Measurements from ENCODE around the gene SMARCAL1.

SMARCAL1 gene

GRCh38 chr2:216392945-216393840 lies 19.1 kb upstream of the SMARCAL1 start:
- DNase-seq (ENCODE audit: low read depth in 2 of 2) = no peak

DNA sequence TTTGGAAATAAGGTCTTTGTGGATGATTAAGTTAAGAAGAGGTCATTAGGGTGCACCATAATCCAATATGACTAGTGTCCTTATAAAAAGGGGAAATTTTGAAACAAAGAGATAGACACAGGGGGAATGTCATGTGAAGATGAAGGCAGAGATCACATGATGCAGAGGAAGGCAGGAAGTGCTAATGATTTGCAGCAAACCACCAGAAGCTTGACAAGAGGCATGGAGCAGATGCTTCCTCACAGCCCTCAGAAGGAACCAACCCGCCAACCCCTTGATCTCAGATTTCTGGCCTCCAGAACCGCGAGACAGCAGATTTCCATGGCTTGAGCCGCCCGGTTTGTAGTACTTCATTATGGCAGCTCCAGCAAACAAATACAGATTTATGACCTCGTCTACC lies 17.4 kb upstream of the SMARCAL1 start:
- DNase-seq (ENCODE audit: low read depth in 2 of 2) = no peak

- no peak for DNase-seq (ENCODE audit: low read depth in 2 of 2)
Observed at GRCh38 chr2:216399621-216400020, 12.7 kb upstream of the SMARCAL1 start.

- no peak for DNase-seq (ENCODE audit: low read depth in 2 of 2)
Observed at GRCh38 chr2:216402751-216403150, 9.5 kb upstream of the SMARCAL1 start.

- peak in 1 of 2 donors; percentile 12 for DNase-seq (ENCODE audit: low read depth in 2 of 2)
Observed at GRCh38 chr2:216404010-216404618, 8.2 kb upstream of the SMARCAL1 start.

GRCh38 chr2:216405588-216405987 lies 6.7 kb upstream of the SMARCAL1 start:
- no peak for DNase-seq (ENCODE audit: low read depth in 2 of 2)

GRCh38 chr2:216406826-216407225 lies 5.5 kb upstream of the SMARCAL1 start:
- no peak for DNase-seq (ENCODE audit: low read depth in 2 of 2)

- DNase-seq (ENCODE audit: low read depth in 2 of 2) = no peak
Observed at GRCh38 chr2:216408426-216409290, 3.6 kb upstream of the SMARCAL1 start.

DNA sequence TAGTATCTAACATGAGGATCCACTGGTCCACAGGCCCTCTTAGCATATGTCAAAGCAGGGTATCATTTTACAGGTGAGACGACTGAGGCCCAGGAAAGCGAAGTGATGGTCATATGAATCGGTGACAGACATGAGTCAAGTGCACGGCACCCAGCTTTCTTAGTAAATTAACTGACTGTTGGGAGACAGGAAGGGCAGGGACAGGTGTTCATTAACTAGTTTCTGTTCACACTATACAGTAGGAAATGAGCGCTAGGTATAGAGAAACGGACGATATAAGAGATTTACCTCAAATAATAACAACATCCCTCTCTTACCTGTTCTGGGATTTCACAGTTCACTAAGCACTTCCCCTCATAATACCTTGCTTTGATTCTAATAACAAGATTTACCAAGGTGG lies 1.7 kb upstream of the SMARCAL1 start:
- DNase-seq (ENCODE audit: low read depth in 2 of 2) = no peak

DNA sequence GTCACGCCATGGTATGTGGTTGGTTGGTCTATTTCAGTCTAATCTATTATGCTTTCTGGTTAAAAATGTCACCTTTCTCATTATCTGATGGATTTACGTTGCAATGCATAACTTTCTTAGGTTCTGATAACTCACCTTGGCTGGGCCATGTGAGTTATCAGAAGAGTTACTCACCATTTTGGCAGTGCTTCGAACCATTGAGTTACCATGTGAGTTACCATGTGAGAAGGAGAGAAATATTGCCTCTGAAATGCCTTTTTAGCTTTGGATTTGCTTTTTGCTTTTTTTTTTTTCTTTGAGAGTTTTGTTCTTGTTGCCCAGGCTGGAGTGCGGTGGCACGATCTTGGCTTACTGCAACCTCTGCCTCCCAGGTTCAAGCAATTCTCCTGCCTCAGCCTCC lies 1.6 kb downstream of the SMARCAL1 start:
- DNase-seq (ENCODE audit: low read depth in 2 of 2) = no peak

GRCh38 chr2:216414772-216415319 lies 2.6 kb downstream of the SMARCAL1 start:
- no peak for DNase-seq (ENCODE audit: low read depth in 2 of 2)

- DNase-seq (ENCODE audit: low read depth in 2 of 2) = no peak
Observed at GRCh38 chr2:216415541-216415940, 3.3 kb downstream of the SMARCAL1 start.

GRCh38 chr2:216416571-216417307 lies 4.5 kb downstream of the SMARCAL1 start:
- DNase-seq (ENCODE audit: low read depth in 2 of 2) = no peak

GRCh38 chr2:216418981-216419380 lies 6.7 kb downstream of the SMARCAL1 start:
- no peak for DNase-seq (ENCODE audit: low read depth in 2 of 2)

DNA sequence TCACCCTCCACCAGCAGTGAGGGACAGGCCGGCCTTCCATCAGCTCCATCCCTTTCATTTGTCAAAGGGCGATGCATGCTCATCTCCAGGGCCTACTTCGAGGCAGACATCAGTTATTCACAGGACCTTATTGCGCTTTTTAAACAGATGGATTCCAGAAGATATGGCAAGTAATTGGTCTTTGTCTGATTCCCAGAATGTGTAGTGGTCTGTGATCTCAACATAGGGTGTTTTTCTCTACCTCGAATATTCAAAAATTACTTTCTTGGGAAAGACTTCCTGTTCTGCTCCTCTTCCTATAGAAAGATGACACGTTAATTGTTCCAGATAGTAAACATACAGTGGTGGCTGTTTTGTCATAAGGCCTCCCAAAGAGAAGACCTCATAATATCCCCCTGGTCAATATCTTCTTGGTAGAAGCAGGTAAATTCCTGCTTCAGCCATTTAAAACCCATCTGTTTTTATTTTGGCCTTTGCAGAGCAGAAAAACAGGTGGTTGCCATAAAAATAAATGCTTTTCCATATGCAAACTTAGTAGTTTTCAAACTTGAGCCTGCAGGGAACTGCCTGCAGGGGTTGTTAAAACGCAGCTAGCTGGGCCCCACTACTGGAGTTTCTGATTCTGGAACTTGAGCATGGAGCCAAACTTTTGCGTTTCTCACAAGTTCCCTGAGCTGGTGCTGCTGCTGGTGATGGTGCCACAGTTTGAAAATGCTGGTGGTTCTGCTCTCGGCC lies 8.2 kb downstream of the SMARCAL1 start:
- no peak for DNase-seq (ENCODE audit: low read depth in 2 of 2)

DNA sequence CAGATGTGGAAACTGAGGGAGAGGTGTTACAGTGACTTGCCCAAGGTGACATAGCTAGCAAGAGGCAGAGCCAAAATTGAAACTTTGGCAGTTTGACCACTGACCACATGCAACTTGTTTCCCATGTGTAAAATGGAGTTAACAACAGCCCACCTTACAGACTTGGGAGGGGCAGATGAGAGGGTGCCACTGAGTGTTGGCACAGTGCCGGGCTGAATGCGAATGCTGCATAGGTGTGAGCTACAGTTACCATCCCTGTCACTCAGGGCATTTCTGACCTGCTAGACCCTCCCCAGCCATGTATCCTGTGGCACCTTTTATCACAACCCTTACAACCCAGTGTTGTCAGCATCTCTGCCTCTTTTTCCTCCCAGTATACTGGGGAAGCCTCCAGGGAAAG lies 10.8 kb downstream of the SMARCAL1 start:
- DNase-seq (ENCODE audit: low read depth in 2 of 2) = no peak

- no peak for DNase-seq (ENCODE audit: low read depth in 2 of 2)
Observed at GRCh38 chr2:216424274-216424673, 12.0 kb downstream of the SMARCAL1 start.

GRCh38 chr2:216425008-216425787 lies 12.9 kb downstream of the SMARCAL1 start:
- DNase-seq (ENCODE audit: low read depth in 2 of 2) = no peak

DNA sequence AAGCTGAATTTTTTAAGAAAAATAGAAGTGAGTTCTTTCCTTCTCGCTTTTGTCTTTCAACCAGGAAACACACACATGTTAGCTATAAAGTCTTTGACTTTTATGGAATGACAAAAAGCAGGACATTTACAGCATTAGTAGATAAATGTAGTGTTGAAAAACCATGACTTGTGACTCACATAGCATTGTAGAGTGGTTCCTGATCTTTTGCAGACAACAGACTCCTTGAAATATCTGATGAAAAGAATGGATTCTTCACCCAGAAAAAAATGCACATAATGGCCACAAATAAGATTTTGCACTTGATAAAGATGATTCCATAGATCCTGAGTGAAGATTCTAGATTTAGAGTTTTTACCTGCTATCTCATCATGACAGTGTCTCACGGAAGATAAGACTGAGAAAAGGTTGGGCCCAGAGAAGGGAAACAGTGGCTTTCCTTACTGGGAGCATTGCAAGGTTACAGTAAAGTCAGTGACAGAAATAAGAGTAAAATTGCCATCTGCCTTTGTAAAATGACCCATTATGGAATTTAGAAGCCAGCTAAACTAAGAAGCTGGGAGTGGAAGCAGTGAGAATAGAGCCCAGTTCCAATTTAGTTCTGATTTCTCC lies 14.0 kb downstream of the SMARCAL1 start:
- DNase-seq (ENCODE audit: low read depth in 2 of 2) = no peak
